Measurements from ENCODE around the gene RIMKLA.

RIMKLA gene

GRCh38 chr1:42380586-42381279, at the start of gene RIMKLA:
Gene RIMKLA, plus strand, starts transcription at chr1:42380792. Its CDS starts 143 bp downstream, at chr1:42380935.
- peak in 50 of 56 donors; percentile 6 to 73 (median 38) for DNase-seq

DNA sequence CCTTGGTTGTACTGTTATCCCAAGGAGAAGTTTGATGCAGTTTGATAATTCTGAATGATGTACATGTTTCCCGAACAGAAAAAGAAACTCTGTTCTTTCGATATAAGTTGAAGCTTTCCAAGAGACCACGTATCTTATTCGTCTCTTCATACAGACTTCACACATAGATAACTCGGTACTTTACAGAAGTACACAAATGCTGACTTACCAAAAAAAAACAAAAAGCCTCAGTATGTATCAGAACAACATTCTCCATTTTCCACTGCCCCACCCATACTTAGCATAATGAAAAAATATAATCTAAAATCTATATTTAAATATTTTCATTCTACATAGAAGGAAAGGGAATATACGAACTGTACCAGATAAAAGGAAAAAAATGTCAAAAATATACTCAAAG, 47.7 kb upstream of the RIMKLA start:
- no peak for DNase-seq

- no peak for DNase-seq
Measured at GRCh38 chr1:42333662-42334239, 46.8 kb upstream of the RIMKLA start.

- DNase-seq, result peak in 48 of 56 donors; percentile 18 to 80 (median 54)
Measured at GRCh38 chr1:42334240-42335049, 46.1 kb upstream of the RIMKLA start.

DNA sequence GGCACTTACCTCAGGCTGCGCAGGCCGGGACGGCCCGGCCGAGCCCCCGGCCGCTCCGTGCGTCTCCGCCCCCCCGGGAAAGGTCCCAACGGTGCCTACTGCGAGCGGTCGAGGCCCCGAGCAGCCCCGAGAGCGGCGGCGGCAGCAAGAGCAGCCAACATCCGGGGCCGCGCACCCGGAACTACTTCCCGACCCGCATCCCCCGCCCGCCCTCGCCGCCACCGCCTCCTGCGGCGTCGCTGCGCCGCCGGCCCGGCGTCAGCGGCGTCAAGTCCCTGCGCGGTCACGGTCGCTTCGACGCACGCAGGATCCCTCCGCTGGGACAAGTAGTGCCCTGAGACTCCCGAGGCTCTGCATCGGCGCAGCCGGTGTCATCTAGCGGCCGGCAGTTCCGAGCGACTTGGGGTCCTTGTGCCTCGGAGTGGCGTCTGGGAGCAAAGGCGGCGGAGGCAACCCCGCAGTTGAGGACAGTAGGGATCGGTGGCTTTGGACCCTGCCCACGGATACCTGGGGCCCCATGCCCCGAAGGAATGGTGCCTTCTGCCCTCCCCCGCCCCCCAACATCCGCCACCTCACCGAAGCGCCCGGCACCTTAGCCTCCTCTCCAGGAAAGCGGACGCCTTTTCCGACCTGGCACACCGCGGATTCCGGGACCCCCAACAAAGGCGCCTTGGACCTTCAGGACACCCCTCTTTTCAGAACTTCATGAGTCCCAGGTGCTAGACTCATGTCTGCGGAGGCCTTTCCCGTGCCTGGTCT, 45.4 kb upstream of the RIMKLA start, which contains the start of gene FOXJ3:
Gene FOXJ3 (minus strand): TSS at position 186 of the 759 bp plus-strand sequence. CDS start 24,142 bp downstream, outside the sequence.
- DNase-seq, result peak; percentile 39 to 92 (median 84)

DNA sequence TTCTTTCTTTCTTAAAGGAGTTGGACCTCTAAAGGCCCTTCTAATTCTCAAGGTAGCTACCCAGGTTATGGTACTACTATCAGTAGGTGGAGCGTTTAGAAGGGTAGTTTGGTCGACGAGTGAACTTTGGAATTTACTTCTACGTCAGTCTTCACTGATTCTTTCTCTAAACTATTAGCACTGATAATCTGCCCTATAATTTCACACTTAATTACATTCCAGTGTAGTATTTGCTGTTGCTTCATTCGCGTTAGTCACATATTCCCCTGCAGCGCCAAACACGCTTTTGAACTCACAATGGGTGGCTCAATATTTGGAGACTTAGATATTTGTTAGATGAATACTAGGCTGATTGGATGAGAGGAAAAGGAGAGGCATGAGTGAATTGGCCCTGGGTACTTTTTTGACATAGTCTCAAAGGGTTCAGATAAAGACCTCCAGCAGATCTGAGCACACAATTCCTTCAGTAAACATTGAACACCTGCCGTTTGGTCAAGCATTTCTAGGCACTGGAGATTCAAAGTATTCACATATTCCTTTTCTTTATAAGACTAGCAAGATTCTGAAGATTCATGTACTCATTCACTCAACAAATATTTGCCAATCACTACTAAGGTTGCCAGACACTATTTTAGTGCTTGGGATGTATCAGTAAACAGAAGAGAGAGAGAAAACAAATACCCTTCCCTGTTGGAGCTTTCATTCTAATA, 44.6 kb upstream of the RIMKLA start:
- DNase-seq, result no peak

DNA sequence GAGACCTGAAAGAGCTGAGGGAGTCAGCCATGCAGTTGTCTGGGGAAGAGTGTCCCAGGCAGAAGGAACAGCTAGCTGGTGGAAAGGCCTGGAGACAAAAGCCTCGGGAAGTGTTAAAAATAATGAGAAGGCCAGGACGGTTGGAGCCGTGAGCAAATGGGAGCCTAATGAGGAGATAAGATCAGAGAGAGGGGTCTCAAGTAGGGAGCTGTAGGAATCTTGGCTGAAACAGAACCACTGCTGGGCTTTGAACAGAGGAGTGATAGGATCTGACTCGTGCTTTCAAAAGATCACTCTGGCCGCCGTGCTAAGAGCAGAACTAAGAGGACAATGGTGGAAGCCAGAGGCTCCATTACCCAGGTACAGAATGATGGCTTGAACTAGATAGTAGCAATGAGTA, 43.6 kb upstream of the RIMKLA start:
- DNase-seq, result no peak

- DNase-seq, result no peak
Measured at GRCh38 chr1:42340093-42340492, 40.5 kb upstream of the RIMKLA start.

- no peak for DNase-seq
Measured at GRCh38 chr1:42340901-42341300, 39.7 kb upstream of the RIMKLA start.

DNA sequence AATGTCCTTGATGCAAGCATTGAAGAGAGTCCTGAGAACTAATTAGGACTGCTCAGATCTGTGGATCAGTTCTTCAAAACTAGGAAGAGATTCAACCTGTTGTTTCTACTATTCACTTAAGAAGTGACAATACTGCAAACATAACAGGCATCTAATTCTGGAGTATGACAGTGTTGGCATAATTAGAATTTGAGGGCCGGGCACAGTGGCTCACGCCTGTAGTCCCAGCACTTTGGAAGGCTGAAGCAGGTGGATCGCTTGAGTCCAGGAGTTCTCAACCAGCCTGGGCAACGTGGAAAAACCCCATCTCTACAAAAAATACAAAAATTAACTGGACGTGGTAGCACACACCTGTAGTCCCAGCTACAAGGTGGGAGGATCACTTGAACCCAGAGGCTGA, 37.5 kb upstream of the RIMKLA start:
- no peak for DNase-seq

GRCh38 chr1:42348498-42348897, 32.1 kb upstream of the RIMKLA start:
- DNase-seq, result peak in 5 of 56 donors; percentile 6 to 21 (median 8)

GRCh38 chr1:42350086-42350485, 30.5 kb upstream of the RIMKLA start:
- DNase-seq, result no peak

- no peak for DNase-seq
Measured at GRCh38 chr1:42358791-42359190, 21.8 kb upstream of the RIMKLA start.

- no peak for DNase-seq
Measured at GRCh38 chr1:42359466-42359865, 21.1 kb upstream of the RIMKLA start.

DNA sequence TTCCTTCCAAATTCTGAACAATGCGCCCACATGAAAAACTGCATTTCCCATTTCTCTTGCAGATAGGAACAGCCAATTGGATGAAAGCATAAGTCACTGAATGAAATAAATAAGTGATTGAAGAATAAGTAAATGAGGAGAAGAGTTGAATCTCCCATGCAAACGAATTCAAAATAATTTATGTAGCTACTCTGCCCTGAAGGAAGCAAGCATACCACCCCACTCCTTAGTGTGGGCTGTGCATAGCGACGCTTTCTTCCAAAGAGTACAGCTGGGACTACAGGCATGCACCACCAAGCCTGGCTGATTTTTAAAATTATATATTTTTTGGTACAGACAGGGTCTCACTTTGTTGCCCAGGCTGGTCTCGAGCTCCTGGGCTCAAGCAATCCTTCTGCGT, 16.5 kb upstream of the RIMKLA start:
- DNase-seq, result no peak

DNA sequence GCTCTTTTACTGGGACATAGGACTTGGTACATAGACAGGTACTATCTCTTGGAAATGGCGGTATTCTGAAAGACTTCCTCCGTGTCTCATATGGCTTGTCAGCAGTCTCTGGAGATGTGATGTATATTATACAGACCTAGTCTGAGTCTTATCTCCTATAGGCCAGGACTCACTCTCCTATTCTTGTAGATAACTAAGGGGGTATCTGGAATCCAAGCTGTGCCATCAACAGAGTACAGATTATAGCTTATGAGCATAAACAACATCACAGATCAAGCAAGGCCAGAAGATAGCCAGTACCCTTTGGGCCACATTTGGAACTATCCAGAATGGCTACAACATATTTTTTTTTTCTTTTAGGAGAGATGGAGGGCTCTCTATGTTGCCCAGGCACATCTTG, 16.1 kb upstream of the RIMKLA start:
- DNase-seq, result no peak

DNA sequence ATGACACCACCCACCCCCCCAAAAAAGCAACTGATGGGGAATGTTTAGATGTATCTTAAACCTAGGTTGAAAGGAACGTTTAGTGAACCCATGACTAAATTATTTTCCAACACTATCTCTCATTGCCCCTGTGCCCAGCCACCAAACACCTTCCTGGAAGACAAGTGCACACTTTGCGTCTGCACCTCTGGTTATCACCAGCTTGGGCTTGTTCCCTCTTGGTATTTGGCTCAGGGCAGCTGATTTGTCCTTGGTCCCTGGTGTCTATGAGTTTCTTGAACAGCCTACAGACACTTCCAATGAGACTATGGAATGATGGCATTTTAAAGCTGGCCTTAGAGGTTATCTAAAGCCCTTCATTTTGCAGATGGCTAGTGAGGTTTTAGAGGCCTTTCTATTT, 15.5 kb upstream of the RIMKLA start:
- no peak for DNase-seq

DNA sequence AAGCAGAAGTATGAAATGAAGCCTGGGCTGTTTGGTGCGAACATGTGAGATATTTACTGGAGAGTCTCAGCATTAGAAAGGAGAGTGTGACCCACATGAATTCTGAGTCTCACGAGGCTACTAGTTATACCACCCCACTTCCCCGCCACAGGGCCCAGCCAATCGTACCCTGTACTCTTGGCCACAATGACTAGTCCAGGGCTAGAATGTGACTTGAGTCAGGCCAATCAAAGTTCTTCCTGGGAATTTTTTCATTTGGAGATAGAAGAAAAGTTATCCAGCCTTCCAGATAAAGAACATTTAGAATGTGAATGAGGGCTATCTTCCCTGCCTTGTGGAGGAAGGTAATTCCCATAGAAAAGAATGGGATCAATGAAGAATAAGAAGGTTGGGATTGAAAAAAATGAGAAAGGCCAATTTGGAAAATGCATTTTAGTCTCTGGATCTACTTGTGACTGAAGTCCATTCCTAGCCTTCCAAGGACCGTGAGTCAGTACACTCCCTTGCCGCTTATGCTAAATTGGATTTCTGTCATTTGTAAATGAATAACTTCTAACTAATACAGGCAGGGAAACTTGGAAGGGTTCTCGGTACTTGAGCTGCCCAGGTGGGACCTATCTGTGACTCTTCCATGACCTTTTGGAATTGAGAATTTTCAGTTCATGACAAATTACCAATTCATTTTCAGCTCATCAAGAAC, 12.3 kb upstream of the RIMKLA start:
- no peak for DNase-seq

GRCh38 chr1:42369471-42369870, 11.1 kb upstream of the RIMKLA start:
- no peak for DNase-seq

DNA sequence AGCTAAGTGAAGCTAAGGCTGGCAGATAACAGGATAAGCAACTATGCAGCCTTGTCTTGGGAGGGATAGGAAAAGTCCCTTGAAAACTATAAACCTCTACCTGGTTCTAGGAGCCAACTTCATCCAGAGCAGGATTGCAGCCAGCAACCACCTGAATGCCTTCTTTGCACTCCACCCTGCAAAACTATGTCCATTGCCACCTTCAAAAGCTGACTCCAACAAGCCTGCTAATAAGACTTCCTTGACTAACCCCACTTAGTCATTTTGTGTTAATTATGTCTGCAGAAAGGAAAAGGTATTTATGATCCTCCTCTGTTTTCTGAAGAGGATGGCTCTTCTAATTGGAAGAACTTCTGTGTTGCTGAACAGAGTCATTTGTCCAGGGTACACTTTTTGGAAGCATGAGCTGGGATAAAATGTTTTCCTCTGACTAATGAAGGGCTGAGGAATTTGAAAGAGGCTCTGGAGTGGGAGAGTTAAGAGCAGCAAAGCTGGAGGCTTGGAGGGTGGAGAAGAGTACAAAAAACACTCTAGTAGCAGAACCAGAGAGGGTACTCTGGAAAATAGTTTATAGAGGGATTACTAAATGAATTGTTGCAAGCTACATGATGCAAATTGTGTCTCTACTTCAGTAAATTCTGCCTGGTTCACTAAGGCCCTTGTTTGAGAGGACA, 9.6 kb upstream of the RIMKLA start:
- DNase-seq, result no peak
